Stimulated activated CD8-positive, alpha-beta memory T cell treated with anti-CD3 and anti-CD28 coated beads, Interleukin-15, amount 100 ng/mL, for 24 hours (primary cell): ENCODE measurements around the gene DNAH9.

Experiments
- DNase-seq: peaks from one replicate; pipeline ENCODE4 v3.0.0-alpha.2; 2020; ENCODE audit warnings: low read depth

The DNAH9 gene

DNA sequence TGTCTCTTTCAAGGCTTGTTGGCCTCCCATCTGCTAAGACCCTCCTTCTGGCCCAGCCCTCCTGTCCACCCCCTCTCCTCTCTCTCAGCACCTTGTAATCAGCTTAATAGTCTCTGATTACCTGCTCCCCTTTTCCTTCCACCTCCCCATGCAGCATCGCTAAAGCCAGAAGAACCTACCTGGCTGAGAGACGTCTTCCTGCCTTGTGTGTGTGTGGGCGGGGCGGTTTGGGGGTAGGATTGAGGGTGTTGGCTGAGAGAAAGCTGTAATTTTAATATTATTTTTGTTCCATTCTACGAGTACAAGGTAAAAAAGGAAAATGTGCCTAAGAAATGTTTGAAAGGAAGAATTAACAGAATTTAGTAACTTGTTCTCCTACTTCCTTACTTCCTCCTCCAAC lies 3.4 kb downstream of the DNAH9 start:
- no peak for DNase-seq

DNA sequence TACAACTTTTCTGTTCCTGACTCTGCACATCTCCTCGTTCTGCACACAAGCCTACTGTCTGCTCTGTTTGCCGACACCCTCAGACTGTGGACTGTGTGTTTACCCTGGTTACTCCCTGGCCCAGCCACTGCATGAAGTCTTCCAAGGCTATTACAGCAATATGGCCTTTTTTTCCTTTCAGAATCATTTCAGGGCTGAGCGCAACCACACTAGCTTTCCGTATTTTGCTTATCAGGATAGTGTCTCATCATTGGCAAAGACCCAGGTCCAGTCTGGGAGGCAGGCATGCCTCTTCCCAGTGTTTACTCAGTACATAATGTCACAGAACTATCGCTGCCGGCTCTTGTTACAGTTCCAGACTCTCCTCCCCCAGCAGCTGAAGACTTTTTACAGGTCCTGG lies 10.1 kb downstream of the DNAH9 start:
- DNase-seq: no peak

DNA sequence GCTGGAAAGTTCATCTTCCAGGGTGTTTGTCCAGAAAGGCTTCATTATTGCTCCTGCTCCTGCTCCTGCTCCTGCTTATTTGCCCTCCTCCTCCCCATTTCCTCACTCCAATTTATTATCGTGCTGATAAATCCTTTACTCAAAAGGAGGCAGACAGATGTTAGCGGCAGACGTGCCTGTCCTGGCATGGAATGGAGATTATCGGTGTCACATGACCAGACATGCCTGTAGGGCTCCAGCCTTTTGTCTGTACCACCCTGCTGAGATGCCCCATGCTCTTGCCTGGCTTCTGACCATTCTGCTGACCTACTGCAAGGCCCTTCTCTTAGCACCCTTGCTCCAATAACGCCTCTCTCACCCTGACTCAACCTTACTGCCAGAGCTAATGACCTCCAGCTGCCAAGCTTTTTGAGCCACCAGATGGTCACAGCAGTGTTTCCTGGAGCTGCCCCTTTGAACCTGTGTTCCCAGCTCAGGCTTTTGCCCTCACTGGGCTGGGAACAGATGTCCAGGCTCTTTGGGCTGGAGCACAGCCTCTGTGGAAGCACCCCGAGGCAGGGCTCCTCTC lies 12.8 kb downstream of the DNAH9 start:
- no peak for DNase-seq

DNA sequence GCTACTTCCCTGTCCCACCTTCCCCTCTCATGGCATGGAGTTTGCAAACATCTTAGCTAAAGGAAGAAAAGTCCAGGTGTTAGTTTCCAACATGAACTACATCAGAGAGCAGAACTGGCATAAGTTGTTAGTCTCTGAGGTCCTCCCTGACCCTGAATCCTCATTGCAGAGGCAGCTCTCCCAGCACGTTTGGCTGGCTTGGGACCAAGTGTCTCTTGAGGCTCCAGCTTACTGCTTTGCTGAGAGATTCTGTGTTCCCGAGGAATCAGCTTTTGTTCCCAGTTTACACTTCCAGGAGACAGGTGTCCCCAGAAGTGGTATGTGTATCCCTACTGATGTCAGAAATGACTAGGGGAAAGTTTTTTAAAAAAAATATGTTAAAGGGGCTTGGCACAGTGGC lies 14.7 kb downstream of the DNAH9 start:
- DNase-seq: no peak

DNA sequence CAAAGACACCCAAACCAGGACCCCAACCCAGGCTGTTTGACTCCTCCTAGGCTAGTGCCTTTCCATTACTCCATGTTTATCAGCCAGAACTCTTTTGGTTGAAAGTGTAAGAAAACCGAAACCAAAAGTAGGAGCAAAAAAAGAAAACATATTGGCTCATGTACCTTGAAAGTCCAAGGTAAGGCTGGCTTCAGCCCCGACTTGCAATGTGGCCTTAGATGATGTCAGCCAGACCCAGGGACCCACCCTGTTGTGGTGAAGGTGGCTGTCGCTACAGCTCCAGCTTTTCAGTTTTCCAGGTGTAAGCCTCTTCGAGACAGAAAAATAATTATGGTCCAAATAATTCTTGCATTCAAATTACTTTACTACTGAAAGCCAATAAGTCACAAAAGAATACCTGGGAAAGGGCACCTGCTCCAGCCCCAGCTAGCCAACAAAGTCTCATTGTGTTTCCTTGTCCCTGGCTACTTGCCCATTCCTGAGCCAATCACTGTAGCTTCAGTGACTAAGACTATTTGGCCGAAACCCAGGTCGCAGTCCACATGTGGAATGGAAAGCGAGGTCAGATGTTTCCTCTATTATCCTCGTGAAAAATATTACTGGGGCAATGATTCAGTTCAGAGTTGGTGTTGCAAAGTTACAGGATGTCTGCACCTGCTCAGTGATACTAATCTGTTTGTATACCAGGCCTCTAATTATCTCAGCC lies 20.7 kb downstream of the DNAH9 start:
- DNase-seq: no peak

DNA sequence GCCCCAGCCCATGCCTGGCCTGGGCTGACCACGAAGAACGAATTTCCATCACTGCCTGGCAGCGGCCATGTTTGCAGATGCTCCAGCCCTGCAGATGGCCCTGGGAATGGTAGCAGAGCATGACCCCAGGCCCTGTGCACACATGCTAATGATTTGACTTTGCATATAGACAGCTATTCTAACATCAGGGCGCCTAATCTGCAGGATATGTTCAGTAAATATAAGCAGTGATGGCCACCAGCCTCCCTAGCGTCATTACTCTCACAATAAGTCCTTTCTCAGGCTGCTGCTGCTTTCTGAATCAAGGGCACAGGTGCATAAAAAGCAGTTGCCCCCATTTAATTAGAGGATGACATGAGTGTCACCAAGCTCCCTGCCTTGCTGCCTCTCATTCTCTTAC lies 24.2 kb downstream of the DNAH9 start:
- no peak for DNase-seq

DNA sequence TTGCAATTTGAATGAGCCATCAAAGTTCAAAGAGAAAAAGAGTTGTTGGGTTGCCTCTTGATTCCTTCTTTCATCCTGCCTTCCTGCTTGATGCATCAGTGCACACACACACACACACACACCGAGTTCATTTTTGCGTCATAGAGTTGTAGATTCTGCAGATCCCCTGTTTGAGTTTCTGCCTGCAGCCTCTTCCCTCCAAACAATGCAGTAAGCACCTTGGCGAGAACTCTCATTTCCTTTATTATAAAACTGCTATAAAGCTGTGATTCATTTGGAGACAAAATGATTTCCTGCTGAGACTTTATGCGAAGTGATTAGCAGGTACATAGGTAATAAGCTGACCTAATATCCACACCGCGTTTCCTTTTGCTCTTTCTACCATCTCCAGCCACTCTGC lies 26.7 kb downstream of the DNAH9 start:
- DNase-seq: no peak

DNA sequence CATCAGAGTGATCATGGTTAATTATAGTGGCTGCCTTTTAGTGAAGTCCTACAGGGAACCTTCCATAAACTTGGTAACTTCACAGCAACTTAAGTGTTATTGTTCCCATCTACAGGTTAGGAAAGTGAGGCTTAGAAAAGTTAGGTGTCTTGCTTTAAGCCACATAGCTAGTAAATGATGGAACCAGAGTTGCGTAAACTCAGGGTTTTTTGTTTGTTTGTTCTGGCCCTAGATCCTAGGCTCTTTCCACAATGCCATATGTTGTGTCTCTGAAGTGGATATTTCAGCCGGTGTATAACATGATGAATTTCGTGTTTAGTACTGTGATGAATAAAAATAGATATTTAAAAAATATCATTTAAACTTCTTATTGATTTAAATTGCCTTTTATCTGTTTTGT lies 27.6 kb downstream of the DNAH9 start:
- no peak for DNase-seq

DNA sequence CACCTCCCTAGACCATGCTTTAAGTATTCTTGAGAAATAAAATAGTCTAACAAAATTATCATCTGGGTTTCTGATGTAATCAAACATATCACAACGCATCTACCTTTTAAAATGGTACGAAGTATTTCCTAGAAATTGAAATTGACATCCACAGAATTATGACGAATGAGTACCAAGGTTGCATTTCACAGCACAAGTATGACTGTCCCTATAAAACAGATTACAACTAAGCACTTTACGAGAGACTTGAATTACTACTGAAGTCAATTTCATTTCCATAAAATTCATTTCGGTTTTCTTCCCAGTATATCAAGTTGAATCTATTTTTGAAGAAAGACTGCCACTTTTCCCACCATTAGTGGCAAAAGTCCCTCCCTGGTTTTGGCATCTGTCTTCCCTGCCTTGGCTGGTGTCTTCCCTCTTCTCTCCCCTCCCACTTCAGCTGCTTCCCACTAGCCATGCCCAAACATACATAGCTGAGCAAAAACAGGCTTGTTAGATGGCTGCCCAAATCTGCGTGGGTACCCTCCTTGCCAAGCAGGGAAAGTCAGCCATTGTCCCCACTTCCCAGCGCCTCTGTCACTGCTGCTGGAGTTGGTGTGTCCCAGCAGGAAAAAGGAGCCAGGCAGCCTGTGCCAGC lies 29.2 kb downstream of the DNAH9 start:
- no peak for DNase-seq

DNA sequence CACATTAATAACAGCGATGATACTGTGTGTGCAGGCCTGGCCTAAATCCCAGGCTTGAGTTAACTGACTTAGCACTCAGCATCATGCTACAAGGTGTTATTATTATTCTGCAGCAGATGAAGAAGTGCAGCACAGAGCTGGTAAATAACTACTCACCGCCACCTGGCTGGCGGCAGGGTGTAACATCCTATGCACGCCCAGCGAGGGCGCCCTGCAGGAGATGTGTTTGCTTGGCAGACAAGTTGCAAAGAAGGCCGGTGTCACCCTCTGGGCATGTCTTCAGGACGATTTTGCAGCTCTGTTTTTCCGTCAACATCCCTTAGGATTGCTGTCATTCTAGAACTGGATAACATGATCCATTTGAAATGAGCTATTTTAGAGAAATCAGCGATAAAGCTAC lies 30.1 kb downstream of the DNAH9 start:
- DNase-seq: no peak

DNA sequence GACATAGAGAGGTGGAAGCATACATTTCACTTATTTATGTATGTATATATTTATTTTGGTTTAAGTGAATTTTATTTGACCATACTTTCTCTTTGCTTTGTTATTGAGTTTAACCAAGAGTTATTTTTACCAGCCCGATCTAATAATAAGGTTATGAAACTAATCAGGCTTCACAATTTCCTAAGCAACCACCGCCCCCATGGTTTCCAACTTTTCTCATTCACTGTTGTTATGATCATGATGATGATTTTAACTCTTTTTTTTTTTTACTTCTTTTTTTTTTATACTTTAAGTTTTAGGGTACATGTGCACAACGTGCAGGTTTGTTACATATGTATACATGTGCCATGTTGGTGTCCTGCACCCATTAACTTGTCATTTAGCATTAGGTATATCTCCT lies 30.6 kb downstream of the DNAH9 start:
- DNase-seq: no peak

DNA sequence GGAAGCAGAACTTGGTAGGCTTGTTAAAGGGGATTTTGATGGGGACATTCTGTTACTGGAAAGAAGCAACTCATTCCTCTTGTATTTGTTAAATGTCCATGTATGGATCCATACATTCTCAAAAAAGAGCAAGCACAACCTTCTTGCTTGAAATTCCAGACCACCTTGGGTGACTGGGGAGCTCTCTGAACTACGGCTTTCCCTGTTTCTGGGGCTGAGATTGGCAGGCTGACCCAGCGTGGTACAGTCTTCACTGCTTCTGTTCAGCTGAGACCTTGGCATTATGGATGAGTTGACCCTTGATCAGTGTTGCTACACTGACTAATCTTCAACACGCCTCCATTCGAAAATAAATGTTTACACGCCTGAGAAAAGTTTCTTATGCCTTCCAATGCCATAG lies 38.5 kb downstream of the DNAH9 start:
- no peak for DNase-seq

DNA sequence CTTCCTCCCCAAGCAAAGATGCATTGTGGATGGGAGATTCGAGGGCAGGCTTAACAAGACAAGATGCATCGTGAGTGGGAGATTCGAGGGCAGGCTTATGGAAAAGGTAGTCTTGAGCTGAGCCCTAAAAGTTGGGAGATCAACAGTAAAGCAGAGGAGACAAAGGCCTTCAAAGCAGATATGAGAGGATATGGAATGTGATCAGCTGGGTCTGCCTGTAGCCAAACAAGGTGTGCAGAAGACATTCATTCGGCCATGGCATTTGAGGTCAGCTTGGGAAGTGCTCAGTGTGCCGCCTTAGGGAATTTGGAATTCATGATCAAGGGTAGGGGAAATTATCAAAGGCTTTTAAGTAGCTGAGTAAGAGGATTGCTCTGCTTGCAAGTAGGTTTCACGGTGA lies 39.5 kb downstream of the DNAH9 start:
- no peak for DNase-seq

DNA sequence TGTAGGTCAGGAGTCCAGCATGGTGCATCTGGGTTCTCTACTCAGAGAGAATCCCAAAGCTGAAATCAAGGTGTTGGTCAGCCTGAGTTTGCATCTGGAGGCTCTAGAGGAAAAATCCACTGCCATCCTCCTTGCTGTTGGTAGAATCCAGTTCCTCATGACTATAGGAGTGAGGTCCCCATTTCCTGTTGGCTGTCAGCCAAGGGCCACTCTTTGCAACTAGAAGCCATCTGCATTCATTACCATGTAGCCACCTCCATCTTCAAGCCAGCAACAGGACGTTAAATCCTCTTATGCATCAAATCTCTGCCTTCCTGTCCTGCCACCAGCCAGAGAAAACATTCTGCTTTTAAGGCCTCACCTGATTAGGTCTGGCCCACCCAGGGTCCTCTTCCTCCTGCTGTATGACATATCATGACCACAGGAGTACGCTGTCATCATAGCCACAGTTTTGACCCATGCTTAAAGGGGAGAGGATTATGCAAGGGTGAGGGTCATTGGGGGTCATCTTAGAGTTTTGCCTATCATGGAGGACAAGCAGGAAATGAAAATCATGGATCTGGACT lies 40.5 kb downstream of the DNAH9 start:
- no peak for DNase-seq

DNA sequence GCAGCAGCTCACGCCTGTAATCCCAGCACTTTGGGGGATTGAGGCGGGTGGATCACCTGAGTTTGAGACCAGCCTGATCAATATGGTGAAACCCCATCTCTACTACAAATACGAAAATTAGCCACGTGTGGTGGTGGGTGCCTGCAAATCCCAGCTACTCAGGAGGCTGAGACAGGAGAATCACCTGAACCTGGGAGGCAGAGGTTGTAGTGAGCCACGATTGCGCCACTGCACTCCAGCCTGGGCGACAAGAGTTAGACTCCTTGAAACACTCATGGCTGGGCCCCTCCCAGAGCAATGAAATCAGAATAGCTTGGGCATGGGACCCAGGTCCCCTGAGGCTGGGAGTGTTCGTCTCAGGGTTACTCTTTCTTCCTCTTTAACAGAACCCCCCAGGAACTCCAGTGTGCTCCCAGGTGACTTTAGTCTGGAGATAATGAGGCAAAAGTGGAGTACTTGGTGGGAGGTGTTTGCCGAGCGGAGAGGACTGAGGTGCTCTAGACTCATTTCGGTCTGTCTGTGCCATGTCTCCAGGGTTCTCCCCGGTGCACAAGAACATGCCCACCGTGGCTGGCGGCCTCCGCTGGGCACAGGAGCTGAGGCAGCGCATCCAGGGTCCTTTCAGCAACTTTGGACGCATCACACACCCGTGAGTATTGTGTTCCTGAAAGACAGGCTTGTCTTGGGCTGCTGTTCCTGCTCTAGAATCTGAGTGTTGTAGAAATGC lies 41.6 kb downstream of the DNAH9 start:
- DNase-seq: no peak

DNA sequence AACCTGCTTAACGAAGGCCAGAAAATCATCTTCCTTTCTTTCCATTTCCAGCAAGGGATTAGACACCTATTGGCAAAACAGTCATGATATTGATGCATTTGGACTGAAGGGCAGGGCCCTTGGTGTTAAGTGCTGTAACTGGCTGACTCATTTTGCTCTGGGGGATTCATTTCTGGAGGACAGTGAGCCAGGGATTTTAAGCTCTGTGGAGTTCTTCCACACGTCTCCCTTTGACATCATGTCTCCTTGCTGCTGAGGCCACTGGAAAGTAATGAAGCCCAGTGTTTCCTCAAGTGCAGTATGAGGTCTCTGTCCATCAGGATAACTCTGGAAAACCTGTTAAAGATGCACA lies 42.2 kb downstream of the DNAH9 start:
- DNase-seq: no peak

DNA sequence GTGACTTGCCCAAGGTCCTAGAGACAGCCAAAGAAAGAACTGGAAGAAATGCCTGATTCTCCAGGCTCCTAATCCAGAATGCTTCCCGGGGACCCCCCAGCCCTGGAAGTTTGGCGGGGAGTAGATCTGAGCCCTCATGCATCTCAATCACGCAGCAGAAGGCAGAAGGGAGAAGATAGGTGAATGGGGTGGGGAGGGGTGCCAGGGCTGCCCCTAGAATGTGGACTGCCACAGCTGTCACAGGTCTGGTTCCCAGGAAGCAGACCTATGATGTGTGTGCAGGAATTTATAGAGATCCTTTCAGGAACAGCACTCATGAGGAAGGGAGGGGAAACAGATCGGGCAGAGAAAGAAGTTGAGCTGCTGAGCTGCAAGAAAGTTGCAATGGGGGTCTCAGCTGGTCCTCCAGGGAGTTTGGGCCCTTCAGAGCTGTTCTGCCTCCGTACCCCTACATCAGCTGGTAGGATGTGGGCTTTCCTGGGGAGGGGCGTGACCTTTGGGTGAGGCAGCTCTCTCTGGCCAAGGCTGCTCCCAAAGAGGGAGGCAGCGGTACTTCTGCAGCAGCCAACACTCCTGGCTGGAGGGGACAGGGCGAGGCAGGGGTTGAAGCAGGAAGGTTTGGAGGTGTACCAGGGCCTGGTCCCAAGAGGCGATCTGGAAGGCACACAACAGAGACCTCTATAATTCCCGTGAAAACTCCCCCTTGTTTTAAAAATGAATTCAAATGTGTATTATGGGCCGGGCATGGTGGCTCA lies 43.4 kb downstream of the DNAH9 start:
- no peak for DNase-seq

DNA sequence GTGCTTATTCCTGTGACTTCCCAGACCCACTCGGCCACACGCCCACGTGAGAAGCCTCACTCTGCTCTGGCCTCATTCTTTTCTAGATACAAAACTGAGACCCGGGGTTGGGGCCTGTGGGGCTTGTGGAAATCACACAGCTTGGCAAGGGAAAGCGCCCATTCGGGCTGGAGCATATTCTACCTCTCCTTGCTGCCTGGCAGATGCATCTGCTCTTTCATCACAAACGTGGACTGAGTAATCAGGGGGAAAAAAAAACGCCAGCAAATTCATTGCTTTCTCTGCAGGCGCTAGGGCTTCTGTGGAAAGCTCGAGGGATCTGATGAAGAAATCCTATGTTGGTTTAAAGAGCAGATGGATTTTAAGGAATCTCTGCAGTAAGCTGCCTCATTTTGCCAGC lies 44.4 kb downstream of the DNAH9 start:
- no peak for DNase-seq

DNA sequence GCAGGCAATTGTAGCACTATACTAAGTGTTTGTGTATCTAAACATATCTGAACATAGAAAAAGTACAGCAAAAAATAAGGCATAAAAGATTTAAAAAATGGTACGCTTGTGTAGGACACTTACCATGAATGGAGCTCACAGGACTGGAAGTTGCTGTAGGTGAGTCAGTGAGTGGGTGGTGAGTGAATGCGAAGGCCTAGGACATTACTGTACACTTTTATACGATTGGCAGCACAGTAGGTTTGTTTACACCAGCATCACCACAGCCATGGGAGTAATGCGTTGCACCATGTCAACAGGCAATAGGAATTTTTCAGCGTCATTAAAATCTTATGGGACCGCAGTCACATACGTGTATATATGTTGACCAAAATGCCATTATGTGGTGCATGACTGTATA lies 45.6 kb downstream of the DNAH9 start:
- DNase-seq: no peak

DNA sequence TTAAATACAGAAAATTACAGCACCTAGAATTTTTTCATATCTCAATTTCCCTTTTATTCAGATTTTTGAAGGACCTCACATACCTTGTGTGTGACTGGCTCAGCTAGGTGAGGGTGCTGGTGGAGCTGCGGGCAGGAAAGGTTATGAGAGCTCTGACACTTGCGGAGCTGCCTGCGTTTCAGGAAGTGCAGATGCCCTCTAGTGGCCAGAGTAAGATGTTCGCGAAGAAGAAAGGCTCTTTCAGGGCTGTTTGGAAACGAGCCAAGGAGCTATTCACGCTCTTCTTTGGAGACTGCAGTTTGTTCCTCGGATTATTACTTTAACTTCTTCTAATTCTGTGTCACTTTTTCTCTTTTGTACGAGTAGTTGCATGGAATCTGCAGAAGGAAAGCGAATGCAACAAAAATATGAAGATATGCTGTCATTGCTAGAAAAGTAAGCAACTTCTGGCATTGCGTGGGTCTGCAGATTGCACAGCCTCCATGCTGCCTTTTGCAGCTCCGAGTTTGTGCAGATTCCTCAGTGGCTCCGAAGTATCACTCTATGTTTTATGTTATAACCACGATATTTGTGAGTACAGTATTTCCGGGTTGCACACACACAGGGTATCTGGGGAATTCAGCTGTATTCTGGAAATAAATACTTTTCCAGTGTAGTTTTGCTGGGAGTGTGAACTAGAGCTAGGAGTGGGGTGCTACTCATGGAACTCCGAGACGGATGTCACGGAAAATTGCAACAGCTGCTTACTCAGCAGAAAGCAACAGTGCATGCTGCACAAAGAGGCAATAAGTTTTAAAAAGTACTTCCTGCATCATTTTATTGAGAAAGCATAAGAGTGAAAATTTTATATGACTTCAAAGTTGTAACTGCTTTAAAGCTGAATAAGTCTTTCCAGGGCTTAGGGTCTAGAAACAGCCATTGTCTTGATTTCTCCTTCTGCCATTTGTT lies 46.3 kb downstream of the DNAH9 start:
- no peak for DNase-seq

DNA sequence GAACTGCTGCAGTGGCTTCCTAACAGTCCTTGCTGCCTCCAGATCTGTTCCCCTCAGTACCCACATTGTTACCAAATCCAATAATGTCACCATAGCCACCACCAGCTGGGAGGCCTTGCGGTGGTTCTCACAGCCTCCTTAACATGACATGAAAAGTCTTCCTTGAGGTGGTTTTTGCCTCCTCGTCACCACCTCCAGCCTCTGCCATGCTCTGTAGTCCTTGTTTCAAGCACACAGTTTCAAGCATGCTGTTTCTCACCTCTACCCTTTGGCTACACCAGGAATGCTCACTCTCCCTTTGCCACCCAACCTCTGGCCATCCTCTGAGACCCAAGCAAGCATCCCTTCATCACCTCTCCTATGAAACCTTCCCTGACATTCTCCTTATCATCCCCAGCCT lies 47.2 kb downstream of the DNAH9 start:
- DNase-seq: no peak
